NCI-H1417 treated with DMSO at 0.1 percent for 48 hours (cell line): Measurements from ENCODE around the gene PPP4R1.
A peak's percentile ranks its signal among the peaks of the same experiment; 100 is the strongest.
"Not testable (repeated sequence)": the region's sequence is repeated elsewhere in the genome, so short reads cannot be mapped to it uniquely, and the experiment has no call there.

ENCODE experiments used
- DNase-seq: peaks from one replicate; lab custom pipeline; 2025; lab: John Stamatoyannopoulos, UW

The PPP4R1 gene

DNA sequence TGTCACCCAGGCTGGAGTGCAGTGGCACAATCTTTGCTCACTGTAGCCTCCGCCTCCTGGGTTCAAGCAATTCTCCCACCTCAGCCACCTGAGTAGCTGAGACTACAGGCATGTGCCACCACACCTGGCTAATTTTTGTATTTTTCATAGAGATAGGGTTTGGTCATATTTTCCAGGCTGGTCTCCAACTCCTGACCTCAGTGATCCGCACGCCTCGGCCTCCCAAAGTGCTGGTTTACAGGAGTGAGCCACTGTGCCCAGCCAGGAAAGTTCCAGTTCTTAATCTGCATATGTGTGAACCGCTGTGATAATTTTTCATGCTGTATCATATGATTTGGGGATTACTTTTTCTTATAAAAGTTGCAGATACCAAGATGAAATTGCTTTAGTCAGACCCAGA lies 14.6 kb upstream of the PPP4R1 start:
- DNase-seq, result no peak

DNA sequence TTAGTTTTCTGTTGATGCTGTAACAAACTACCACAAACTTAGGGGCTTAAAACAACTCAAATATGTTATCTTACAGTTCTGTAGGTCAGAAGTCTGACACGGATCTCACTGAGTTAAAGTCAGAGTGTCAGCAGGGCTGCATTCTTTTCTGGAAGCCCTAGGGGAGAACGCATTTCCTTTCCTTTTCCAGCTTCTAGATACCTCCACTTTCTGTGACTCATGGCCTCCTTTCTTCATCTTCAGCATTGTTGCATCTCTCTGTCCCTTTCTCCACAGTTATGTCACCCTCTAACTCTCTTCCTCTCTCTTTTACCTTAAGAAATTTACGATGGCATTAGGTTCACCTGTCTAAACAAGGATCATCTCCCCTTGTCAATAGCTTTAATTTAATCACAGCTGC lies 13.3 kb upstream of the PPP4R1 start:
- DNase-seq, result no peak

GRCh38 chr18:9619990-9620389 lies 5.6 kb upstream of the PPP4R1 start:
- no peak for DNase-seq

GRCh38 chr18:9619545-9619944 lies 5.2 kb upstream of the PPP4R1 start:
- no peak for DNase-seq

GRCh38 chr18:9619056-9619455 lies 4.7 kb upstream of the PPP4R1 start:
- no peak for DNase-seq

DNA sequence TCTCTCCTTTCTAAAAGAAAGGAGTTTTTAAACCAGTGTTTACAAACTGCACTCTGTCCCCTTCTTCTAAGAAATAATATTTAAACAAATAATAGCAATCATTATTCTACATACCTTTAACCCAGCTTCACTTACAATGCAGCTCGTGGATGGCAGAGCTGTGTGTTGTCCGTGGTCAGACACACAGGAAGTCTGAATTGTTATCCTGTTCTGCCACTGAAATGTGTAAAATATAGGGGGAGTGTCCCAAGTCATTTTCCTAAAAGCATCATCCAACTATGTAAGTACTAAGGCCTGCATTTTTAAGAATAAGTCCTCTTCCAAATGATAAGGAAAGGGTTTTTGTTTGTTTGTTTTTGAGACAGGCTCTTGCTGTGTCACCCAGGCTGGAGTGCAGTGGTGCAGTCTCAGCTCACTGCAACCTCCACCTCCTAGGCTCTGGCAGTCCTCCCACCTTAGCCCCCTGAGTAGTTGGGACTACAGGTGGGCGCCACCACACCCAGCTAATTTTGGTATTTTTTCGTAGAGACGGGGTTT lies 2.7 kb upstream of the PPP4R1 start:
- DNase-seq, result no peak

DNA sequence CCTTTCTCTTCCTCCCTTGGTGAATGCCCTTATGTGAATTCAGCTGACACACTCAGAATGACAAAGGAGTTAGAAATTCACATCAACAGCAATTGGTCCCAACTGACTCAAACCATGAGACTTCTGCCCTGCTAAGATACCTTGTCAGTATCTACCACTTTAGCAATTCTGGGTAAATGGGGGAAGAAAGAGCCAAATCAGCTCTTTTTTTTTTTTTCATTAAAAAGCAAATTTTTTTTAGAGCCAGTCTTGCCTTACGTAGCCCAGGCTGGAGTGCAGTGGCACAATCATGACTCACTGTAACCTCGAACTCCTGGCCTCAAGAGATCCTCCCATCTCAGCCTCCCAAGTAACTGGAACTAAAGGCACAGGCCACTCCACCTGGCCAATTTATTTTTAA lies 1.7 kb upstream of the PPP4R1 start:
- DNase-seq, result no peak

DNA sequence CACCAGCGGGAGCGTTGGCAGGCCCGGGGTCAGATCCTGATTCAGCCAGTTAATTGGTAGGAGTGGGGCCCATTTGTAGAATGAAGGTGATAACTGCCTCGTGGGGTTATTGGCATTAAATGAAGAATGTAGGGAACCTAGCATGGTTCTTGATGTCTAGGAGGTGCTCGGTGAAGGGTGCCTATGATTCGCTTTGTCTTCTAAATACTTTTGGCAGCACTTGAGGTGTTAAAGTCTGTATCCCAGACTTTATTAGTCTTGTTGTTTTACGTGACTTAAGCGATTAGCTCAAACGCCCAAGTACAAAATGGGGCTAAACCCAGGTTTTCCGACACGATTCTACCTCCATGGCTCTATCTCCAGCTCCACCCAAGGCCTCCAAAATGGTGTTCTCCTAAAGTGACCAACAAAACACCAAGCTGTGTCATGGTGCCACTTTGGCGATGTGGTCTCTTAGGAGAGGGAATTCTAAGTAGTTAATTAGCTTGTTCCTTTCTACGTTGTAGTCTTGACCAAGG lies 980 bp upstream of the PPP4R1 start:
- no peak for DNase-seq

- no peak for DNase-seq
Measured at GRCh38 chr18:9613550-9614400, 584 bp downstream of the PPP4R1 start.

DNA sequence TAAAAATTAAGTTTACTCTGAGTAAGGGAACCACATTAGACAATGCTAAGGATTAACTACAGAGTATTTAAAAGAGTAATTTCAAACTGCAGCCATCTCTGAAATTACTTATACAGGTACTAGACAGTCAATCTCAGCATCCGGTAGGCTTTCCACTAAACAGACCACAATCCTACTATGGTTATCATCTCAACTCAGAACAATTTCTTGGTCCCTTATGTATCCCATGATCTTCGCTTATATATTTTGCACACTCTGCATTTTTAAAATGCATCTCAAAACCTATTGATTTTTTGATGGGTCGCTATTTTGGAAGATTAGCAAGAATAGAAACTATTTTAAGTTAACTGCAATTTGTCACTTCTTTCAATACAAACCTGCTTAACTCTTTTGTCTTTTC lies 1.4 kb downstream of the PPP4R1 start:
- DNase-seq, result no peak

- DNase-seq, result peak; percentile 23
Measured at GRCh38 chr18:9612215-9612830, 2.0 kb downstream of the PPP4R1 start.

DNA sequence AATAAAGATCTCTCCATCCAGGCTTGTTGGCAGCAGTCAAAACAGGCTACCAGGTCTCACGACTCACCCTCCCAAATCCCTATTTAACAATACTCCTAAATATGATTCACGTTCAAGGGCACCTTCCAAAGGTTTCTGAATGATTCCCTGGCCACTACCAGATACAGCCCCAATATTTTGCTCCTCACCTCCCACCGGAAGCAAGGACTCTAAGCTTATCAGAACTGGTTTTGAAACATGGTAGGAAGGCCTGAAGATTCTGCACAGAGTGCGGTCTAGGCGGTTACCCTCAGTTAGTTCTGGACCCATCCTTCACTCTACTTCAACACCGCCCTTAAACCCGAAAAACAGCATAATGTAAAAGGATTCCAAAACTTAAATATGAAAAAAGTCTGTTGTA lies 5.2 kb downstream of the PPP4R1 start:
- no peak for DNase-seq

- DNase-seq, result no peak
Measured at GRCh38 chr18:9608728-9609127, 5.6 kb downstream of the PPP4R1 start.

GRCh38 chr18:9608298-9608697 lies 6.1 kb downstream of the PPP4R1 start:
- DNase-seq, result no peak

- not testable (repeated sequence) for DNase-seq
Measured at GRCh38 chr18:9607111-9607510, 7.2 kb downstream of the PPP4R1 start.

DNA sequence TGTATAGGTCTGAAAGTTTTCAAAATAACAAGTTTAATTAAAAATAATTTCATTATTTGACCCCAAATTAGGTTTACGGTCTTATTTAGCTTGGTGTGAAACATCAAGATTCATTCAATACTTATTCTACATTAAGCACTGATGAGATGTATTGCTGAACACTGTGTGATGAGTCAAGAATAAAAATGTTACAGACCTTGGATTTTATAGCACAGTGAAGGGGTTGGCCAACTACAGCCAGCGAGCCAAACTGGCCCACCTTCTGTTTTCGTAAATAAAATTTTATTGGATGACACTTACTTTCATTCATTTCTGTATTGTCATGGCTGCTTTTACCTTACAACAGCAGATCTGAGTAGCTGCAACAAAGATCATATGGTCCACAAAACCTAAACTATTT lies 8.3 kb downstream of the PPP4R1 start:
- no peak for DNase-seq

GRCh38 chr18:9604348-9604747 lies 10.0 kb downstream of the PPP4R1 start:
- no peak for DNase-seq

- no peak for DNase-seq
Measured at GRCh38 chr18:9599328-9599727, 15.0 kb downstream of the PPP4R1 start.

DNA sequence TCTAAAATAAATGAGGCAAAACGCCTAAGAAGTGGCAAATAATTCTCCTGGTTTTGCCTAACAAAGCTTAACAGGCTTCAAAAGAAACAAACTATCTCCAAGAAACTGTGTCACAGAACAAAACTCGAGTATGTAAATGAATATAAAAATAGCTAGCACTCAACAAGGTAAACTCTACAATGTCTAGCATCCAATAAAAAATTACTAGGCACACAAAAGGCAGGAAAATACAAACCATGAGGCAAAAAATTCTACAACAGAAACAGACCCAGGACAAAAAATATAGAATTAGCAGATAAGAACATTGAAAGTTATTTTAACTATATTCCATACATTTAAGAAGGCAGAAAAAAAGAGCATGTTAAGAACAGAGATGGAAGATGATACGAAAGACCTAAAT lies 16.8 kb downstream of the PPP4R1 start:
- no peak for DNase-seq

- DNase-seq, result no peak
Measured at GRCh38 chr18:9596843-9597526, 17.4 kb downstream of the PPP4R1 start.

DNA sequence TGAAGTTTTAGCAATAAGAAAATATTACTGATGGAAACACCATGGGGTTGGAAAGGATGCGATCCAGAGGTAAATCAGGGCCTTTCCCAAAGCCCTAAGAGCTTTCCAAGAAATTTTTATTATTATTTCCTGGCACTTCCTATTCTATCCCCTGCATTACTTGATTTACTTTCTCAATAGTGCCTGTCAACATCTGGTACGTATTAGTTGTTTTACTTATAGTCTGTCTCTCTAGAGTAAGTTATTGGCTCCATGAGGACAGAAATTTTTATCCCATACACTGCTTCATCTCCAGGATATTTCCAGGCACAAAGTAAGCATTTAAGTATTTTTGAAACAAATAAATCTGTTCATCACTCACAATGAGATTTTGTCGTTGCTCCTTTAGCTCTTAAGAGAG lies 18.1 kb downstream of the PPP4R1 start:
- no peak for DNase-seq

DNA sequence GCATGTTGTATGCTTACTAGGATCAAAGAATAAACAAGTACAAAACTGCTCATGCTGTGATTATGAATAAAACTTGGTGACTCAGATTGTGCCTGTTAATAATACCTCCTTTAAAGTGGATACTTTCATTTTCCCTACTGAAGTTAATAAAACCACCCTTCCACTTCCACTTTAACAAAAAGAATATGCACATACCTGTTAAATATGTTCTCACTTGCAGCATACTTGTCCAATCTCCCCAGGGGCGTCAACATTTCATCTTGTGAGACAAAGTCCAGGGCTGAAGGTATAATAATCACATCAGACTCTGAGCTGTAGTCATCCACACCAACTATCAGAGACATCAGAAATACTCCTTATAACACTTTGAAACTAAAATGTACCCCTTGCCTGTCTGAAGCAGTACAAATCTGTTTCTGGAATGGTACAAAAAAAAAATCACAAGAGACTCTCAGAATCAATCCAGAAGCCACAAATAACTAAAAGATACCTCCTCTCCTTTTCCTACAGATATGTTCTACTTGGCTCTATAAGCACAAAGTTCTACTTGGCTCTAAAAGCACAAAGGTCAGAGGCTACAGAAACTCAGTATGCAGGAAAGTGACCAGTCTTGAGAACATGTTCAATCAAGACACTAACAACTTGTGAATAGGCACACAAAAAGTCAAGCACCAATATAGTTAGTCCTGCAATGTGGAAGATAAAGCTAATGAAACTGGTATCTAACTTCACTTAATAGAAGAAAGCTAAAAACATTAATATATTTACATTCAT lies 19.3 kb downstream of the PPP4R1 start:
- DNase-seq, result no peak
